Tibial nerve (tissue), 4 donors: ENCODE measurements around the gene CCDC182. TPM values are rescaled to one million over a fixed set of nuclear protein-coding genes. Genes with fewer than 3 reads are reported as not detected.

Experiments used
- DNase-seq, 2 donors: peaks; one replicate each; pipeline ENCODE4 v3.0.0-alpha.2; 2019; ENCODE audit warnings: low spot score in 2 of 2
- H3K27ac ChIP-seq, 4 donors: fragments of 200-600 bp; sonication (generic) in 3 of 4; one replicate each; pipeline ENCODE4 v1.5.1; 2017 to 2019; ENCODE audit warnings: mild to moderate bottlenecking in 1 of 4
- H3K27me3 ChIP-seq, 2 donors: fragments of 200-600 bp; sonication (generic) in 1 of 2; one replicate each; pipeline versions ENCODE4 v1.5.1 to v1.6.0; 2017 to 2019
- H3K36me3 ChIP-seq, 3 donors: fragments of 200-600 bp; sonication (generic); one replicate each; pipeline ENCODE4 v1.5.1; 2018 to 2019
- H3K4me1 ChIP-seq, 4 donors: fragments of 200-600 bp; sonication (generic) in 3 of 4; one replicate each; pipeline ENCODE4 v1.5.1; 2017 to 2019
- H3K4me3 ChIP-seq, 4 donors: fragments of 200-600 bp; sonication (generic) in 3 of 4; one replicate each; pipeline ENCODE4 v1.5.1; 2017 to 2019; ENCODE audit warnings: mild to moderate bottlenecking in 1 of 4, moderate library complexity in 1 of 4
- H3K9me3 ChIP-seq, 4 donors: fragments of 200-600 bp; sonication (generic) in 3 of 4; one replicate each; pipeline ENCODE4 v1.5.1; 2017 to 2019
- POLR2A ChIP-seq, 2 donors: fragments of 450-650 bp; IDR thresholded peaks; one replicate each; pipeline ENCODE4 v1.6.1; 2017; ENCODE audit warnings: antibody characterized with exemption in 2 of 2, mild to moderate bottlenecking in 2 of 2, moderate library complexity in 2 of 2
- WGBS, 2 donors: methylation state at CpG; one replicate each; pipeline ENCODE4 v1.1.5; 2018; 5-methylcytosine and 5-hydroxymethylcytosine counted together
- small RNA-seq: library from RNA; depleted of rRNA; stranded (forward); fragments of <200 nt; gene quantifications from one replicate; pipeline ENCODE3, GENCODE V24; 2016
- total RNA-seq, 4 donors: library from RNA; depleted of rRNA; stranded (reverse); fragments of >200 nt; gene quantifications; one replicate each; pipeline ENCODE4 v1.1.0, GENCODE V29; 2016

CCDC182 gene
- total RNA-seq, 4 donors from 2014 or later, result not detected

- H3K27me3 ChIP-seq, result peaks cover 0 to 7% of the 10 kb centered on the region in 2 donors
- no peak for TF ChIP-seq POLR2A (IDR thresholded peaks at IDR 0.05)
- H3K36me3 ChIP-seq, result no peaks in the 10 kb centered on the region
- 55 to 56% methylated on average over 3 of the region's 3 CpGs for WGBS, 2 donors
- no peak overlapping the region for H3K4me3 ChIP-seq
- H3K9me3 ChIP-seq, result peaks cover 0 to 9% (median 0%) of the 10 kb centered on the region in 4 donors
- DNase-seq, result no peak
- H3K4me1 ChIP-seq, result no peaks in the 10 kb centered on the region
- no peak overlapping the region for H3K27ac ChIP-seq
Observed at GRCh38 chr17:57696050-57696449, 49.0 kb downstream of the CCDC182 start.

Small RNA genes within 50 kb of the gene (small RNA-seq; reads per million reads assigned to genes)
- gene RN7SKP94, result not detected

Other genes starting within 250 kb of the CCDC182 start
- gene MRPS23, start 104.7 kb upstream of the CCDC182 start, total RNA-seq, result 10 to 100 TPM in 2 of 4 donors, 1 to 10 TPM in 2; 8.0 to 20.1 (median 9.0) TPM
- 10 to 100 TPM; 32.1 to 55.5 (median 38.8) TPM for gene CUEDC1, start 210.1 kb upstream of the CCDC182 start, total RNA-seq
- 10 to 100 TPM; 42.3 to 66.0 (median 48.3) TPM for gene VEZF1, start 243.0 kb upstream of the CCDC182 start, total RNA-seq